HG03135 (cell line): ENCODE data around the gene LARP1B.
A peak's percentile ranks its signal among the peaks of the same experiment; 100 is the strongest.
"Not testable (repeated sequence)": the region's sequence is repeated elsewhere in the genome, so short reads cannot be mapped to it uniquely, and the experiment has no call there.

Experiments used
- ATAC-seq: cut with Tn5 transposase; IDR thresholded peaks from one replicate; pipeline ENCODE4 v1.9.1; 2021; ENCODE audit warnings: mild to moderate bottlenecking, moderate library complexity; ENCODE audit not compliant: unreplicated experiment

LARP1B gene

GRCh38 chr4:128060699-128061565 lies at the start of gene LARP1B:
LARP1B (plus strand) TSS chr4:128061312; CDS start chr4:128074952, 13,640 bp downstream.
- ATAC-seq = peak; percentile 93

DNA sequence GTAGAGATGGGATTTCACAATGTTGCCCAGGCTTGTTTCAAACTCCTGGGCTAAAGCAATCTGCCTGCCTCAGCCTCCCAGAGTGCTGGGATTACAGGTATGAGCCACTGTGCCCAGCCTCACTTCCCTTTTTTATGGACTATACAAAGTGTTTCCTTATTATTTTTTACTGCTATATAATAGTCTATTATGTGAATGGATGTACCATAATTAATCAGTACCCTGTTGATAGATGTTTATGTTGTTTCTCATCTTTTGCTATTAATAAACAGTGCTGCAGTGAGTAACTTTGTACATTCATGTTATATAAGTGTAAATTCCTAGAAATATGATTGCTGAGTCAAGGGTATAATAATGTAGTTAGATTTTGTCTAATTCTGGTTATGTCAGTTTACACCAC lies 35.8 kb upstream of the LARP1B start:
- ATAC-seq = no peak

DNA sequence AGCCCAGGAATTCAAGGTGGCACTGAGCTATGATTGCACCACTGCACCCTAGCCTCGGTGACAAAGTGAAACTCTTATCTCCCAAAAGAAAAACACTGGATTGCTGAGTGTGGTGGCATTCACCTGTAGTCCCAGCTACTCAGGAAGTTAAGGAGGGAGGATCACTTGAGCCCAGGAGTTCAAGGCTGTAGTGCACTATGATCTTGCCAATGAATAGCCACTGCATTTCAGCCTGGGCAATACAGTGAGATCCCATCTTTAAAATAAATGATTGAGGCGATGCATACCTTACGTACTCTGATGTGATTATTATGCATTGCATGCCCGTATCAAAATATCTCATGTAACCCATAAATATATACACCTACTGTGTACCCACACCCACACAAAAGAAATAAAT lies 31.2 kb upstream of the LARP1B start:
- no peak for ATAC-seq

DNA sequence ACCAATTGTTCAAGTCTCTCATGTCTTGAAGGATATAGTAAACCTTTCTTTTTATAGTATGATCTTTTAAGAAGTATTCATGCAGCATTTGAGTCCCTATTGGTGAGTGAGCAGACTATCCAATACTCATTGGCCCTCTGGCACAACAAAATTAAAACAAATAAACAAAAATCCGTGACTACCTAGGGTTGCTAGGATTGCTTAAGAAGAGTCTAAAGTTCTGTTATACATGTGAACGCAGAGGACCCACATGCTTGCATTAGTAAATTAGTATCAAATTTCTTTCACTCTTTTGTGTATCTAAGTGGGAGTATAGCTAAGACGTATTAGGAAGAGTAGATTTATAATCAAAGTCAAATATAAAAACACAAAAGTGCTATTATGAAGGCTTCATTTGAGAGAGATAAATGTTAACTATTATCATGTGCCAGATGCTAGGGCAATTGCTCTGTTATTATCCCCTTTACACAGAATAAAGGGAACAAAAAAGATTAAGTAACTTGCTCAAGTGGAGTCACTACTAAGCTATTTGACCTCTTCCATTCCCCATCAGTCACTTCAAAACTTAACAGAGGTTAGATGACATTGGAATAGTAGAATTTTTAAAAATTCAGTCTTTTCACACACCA lies 29.2 kb upstream of the LARP1B start:
- ATAC-seq = no peak

GRCh38 chr4:128039568-128039967 lies 21.5 kb upstream of the LARP1B start:
- no peak for ATAC-seq

DNA sequence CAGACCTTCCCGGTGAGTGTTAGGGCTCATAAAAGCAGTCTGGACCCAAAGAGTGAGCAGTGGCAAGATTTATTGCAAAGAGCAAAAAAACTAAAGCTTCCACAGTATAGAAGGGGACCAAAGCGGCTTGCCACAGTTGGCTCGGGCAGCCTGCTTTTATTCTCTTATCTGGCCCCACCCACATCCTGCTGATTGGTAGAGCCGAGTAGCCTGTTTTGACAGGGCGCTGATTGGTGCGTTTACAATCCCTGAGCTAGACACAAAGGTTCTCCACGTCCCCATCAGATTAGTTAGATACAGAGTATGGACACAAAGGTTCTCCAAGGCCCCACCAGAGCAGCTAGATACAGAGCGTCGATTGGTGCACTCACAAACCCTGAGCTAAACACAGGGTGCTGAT lies 14.1 kb upstream of the LARP1B start:
- ATAC-seq = not testable (repeated sequence)

DNA sequence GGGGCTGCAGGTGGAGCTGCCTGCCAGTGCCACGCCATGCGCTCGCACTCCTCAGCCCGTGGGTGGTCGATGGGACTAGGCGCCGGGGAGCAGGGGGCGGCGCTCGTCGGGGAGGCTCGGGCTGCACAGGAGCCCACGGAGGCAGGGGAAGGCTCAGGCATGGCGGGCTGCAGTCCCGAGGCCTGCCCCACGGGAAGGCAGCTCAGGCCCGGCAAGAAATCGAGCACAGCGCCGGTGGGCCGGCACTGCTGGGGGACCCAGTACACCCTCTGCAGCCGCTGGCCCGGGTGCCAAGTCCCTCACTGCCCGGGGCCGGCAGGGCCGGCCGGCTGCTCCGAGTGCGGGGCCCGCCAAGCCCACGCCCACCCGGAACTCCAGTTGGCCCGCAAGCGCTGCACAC lies 13.6 kb upstream of the LARP1B start:
- ATAC-seq = not testable (repeated sequence)

DNA sequence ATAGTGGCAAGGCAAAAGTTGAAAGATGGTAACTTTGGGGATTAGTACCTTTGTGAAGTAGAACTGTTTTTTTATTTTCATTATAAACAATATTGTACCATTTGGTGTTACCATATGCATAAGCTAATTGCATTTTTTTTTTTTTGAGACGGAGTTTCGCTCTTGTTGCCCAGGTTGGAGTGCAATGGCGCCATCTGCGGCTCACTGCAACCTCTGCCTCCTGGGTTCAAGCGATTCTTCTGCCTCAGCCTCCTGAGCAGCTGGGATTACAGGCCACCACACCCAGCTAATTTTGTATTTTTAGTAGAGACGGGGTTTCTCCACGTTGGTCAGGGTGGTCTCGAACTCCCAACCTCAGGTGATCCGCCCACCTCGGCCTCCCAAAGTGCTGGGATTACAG lies 9.9 kb upstream of the LARP1B start:
- ATAC-seq = not testable (repeated sequence)

GRCh38 chr4:128054907-128055306 lies 6.2 kb upstream of the LARP1B start:
- ATAC-seq = not testable (repeated sequence)

GRCh38 chr4:128055441-128056206 lies 5.5 kb upstream of the LARP1B start:
- not testable (repeated sequence) for ATAC-seq

DNA sequence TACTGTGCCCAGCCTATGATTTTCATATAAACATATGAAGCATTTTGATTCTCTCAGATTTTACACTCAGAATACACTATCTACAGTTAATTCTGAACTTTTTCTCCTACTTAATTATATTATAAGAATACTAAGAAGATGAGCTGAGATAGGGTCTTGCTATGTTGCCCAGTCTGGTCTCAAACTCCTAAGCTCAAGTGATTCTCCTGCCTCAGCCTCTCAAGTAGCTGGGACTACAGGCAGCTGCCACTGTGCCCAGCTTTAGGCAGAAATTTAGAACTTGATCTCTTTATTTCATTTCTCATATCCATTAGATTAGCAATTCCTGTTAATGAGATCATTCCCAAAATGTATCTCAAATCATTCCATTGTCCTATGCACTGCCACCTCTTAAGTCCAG lies 4.7 kb upstream of the LARP1B start:
- ATAC-seq = no peak

DNA sequence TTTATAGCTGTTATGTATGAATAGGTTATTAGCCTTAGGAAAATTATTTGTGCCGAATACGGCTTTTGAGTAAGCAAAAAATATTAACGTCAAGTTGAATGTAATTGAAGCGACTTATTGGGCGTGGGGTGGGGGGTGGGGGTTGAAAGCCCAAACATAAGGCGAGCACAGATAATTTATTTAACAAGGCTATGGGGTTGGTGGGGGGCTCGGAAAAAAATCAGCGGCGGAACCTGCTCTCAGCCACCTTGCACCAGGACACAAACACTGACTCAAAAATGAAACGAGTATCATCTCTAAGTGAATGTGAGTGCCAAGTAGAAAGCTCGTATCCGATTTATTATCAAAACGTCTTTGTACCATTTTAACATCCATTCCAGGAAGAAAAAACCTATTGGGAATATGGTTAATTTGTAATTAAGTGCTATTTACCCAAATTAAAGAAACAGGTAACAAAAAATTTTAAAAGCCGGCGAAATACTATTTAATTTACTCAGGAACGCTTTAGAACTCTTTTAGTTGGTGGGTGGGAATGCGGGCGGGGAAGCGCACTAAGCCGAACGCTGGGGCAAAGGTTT lies 902 bp upstream of the LARP1B start:
- no peak for ATAC-seq

DNA sequence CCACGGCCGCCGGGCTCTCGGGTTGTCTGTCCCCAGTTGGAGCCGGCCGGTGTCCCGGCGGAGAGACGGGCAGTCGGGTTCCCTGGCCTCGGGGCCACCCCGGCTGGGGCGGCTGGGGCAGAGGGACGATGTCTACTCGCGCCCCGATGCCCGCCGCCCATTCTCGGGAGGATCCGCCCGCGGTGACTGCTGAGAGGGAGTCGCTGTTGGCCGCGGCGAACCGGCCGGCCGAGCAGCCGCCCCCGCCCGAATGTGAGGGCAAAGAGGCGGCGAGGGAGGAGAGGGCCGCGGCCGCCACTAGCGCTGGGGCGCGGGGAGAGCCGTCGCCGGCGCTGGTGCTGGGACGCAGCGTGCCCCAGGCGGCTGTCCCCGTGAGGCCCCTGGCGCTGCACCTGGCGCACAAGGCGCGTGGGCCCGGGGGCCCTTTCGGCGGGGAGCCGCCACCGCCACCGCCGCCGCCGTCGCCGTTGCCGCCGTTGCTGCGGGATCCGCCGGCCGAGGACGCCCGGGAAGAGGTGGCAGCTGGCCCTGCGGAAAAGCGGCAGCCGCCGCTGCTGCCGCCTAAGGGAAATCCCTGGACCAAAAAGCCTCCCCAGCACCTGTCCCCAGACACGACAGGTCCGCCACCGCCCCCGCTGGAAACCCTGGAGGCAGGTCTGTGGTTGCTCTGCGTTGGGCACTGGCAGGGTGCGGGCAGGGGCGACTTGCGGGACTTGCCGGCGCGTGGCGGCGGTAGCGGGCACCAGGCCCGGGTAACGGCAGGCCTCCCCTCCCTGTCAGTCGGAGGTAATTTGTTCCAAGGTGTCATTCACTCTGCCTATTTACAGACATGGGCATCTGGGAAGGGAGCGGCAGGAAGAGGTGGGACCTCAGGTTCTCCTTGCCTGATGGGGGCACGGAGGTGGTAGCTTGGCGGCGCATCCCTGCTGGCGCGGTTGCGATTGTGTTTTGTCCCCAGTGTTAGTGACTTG lies 739 bp downstream of the LARP1B start:
- ATAC-seq = peak; percentile 42

DNA sequence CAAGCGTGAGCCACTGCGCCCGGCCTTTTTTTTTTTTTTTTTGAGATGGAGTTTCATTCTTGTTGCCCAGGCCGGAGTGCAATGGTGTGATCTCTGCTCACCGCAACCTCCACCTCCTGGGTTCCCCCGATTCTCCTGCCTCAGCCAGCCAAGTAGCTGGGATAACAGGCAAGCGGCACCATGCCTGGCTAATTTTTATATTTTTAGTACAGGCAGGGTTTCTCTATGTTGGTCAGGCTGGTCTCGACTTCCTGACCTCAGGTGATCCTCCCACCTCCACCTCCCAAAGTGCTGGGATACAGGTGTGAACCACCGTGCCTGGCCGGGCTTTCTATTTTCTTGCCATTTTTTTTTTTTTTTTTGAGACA lies 5.3 kb downstream of the LARP1B start:
- ATAC-seq = not testable (repeated sequence)

DNA sequence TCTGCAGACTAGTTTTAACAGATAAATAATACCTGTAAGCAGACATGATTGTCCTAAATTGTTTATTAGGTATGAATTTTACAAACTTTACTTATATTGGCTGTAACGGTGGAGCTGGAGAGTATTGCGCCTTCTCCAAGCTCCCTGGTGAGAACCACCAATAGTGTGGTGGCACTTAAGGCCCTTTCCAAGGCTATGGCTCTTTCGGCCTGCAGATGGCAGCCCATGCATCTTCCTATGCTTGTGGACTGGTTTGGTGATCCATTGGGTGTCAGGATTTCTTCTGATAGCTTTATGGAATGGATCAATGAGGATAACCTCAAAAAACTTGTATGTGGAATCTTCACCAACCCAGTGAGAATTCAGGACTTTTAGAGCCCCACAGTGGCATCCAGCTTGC lies 7.8 kb downstream of the LARP1B start:
- ATAC-seq = no peak

- no peak for ATAC-seq
These were observed 15.4 kb downstream of the LARP1B start for GRCh38 chr4:128076464-128076863.

GRCh38 chr4:128095293-128095692 lies 34.2 kb downstream of the LARP1B start:
- ATAC-seq = not testable (repeated sequence)

DNA sequence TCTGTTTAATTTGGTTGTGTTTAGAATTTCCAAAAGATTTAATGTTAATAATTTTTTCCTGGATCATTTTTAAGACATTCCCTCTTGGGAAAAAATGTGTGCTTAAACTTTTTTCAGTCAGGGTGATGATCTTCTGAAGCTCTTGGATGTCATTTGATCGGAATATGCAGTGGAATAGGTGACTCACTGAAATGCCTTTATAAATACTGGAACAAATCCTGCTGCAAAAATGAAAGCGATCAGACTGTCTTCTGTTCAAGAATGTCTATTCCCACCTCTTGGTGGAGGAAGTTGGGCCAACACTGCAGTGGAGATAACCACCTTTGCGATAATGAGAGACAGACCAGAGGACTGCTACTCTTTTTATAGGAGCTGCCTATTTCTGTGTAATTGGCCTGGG lies 46.7 kb downstream of the LARP1B start:
- no peak for ATAC-seq

GRCh38 chr4:128123036-128123435 lies 61.9 kb downstream of the LARP1B start:
- ATAC-seq = no peak

GRCh38 chr4:128130621-128131020 lies 69.5 kb downstream of the LARP1B start:
- no peak for ATAC-seq
